HFFc6 (cell line): ENCODE data around the gene ANKRD9. TPM values are rescaled to one million over a fixed set of nuclear protein-coding genes. Genes with fewer than 3 reads are reported as not detected.

Experiments used
- DNase-seq: peaks from one replicate; pipeline ENCODE4 v3.0.0-alpha.2; 2018
- H3K27ac Mint-ChIP-seq: 2 replicates; pipeline ENCODE4 v1.8.0; 2020; ENCODE audit warnings: mild to moderate bottlenecking, mixed read lengths
- H3K27me3 Mint-ChIP-seq: 2 replicates; pipeline ENCODE4 v1.8.0; 2021; ENCODE audit warnings: mild to moderate bottlenecking, moderate library complexity, mixed read lengths; ENCODE audit not compliant: insufficient read depth
- H3K36me3 Mint-ChIP-seq: 2 replicates; pipeline ENCODE4 v1.8.0; 2021; ENCODE audit warnings: low read depth, mixed read lengths
- H3K4me1 Mint-ChIP-seq: 2 replicates; pipeline ENCODE4 v1.8.0; 2020; ENCODE audit warnings: low read depth, mixed read lengths
- H3K4me3 Mint-ChIP-seq: 2 replicates; pipeline ENCODE4 v1.8.0; 2020; ENCODE audit warnings: mild to moderate bottlenecking, moderate library complexity, mixed read lengths
- H3K9me3 Mint-ChIP-seq: 2 replicates; pipeline ENCODE4 v1.8.0; 2020; ENCODE audit warnings: mild to moderate bottlenecking, mixed read lengths
- CTCF ChIP-seq: fragments of 200-600 bp; sonication (generic); IDR thresholded peaks from 2 replicates; pipeline ENCODE4 v1.5.0; 2021; ENCODE audit warnings: antibody characterized with exemption, mild to moderate bottlenecking
- total RNA-seq, 6 experiments: library from RNA; stranded (reverse); fragmentation: NEBNext Ultra II Directional; extraction: Animal tissue kit (Norgen Biotek cat#: 25700); gene quantifications; 2 replicates in 1 of 6; 3 replicates in 5 of 6; pipeline ENCODE4 v1.2.3, GENCODE V29; 2021

ANKRD9 gene
- total RNA-seq, 6 experiments from 2014 or later, result 13.4 to 18.0 (median 15.6) TPM

- Mint-ChIP-seq H3K36me3 (peaks cover 11% of the 10 kb centered on the region), H3K27me3 (peaks cover 5% of the 10 kb centered on the region), H3K4me1 (peaks cover 8% of the 10 kb centered on the region), H3K4me3 (no peak overlapping the region), H3K9me3 (no peaks in the 10 kb centered on the region), H3K27ac (no peak overlapping the region)
- DNase-seq, result no peak
- TF ChIP-seq CTCF, result no peak
Observed at GRCh38 chr14:102495491-102496330, 13.9 kb downstream of the ANKRD9 start.

GRCh38 chr14:102493585-102493984 is 16.0 kb downstream of the ANKRD9 start:
- no peak overlapping the region for H3K4me3 Mint-ChIP-seq
- peaks cover 2% of the 10 kb centered on the region for H3K27me3 Mint-ChIP-seq
- no peaks in the 10 kb centered on the region for H3K9me3 Mint-ChIP-seq
- no peaks in the 10 kb centered on the region; the same call in 1 of the 2 replicates for H3K4me1 Mint-ChIP-seq
- H3K27ac Mint-ChIP-seq, result no peak overlapping the region
- TF ChIP-seq CTCF, result no peak
- H3K36me3 Mint-ChIP-seq, result no peaks in the 10 kb centered on the region
- DNase-seq, result no peak

- no peak for DNase-seq
- no peaks in the 10 kb centered on the region; the same call in 1 of the 2 replicates for H3K4me1 Mint-ChIP-seq
- no peak for TF ChIP-seq CTCF
- no peaks in the 10 kb centered on the region for H3K9me3 Mint-ChIP-seq
- peaks cover 2% of the 10 kb centered on the region for H3K27me3 Mint-ChIP-seq
- no peak overlapping the region for H3K4me3 Mint-ChIP-seq
- no peak overlapping the region for H3K27ac Mint-ChIP-seq
- H3K36me3 Mint-ChIP-seq, result no peaks in the 10 kb centered on the region
Observed at GRCh38 chr14:102493096-102493495, 16.5 kb downstream of the ANKRD9 start.

GRCh38 chr14:102492531-102492910 is 17.1 kb downstream of the ANKRD9 start:
- no peak for TF ChIP-seq CTCF
- H3K4me1 Mint-ChIP-seq, result no peaks in the 10 kb centered on the region; the same call in 1 of the 2 replicates
- H3K27ac Mint-ChIP-seq, result no peak overlapping the region
- H3K36me3 Mint-ChIP-seq, result no peaks in the 10 kb centered on the region
- H3K4me3 Mint-ChIP-seq, result no peak overlapping the region
- DNase-seq, result no peak
- no peaks in the 10 kb centered on the region for H3K9me3 Mint-ChIP-seq
- peaks cover 2% of the 10 kb centered on the region for H3K27me3 Mint-ChIP-seq

GRCh38 chr14:102491786-102492530 is 17.6 kb downstream of the ANKRD9 start:
- no peak for DNase-seq
- no peaks in the 10 kb centered on the region for H3K36me3 Mint-ChIP-seq
- TF ChIP-seq CTCF, result no peak
- H3K4me1 Mint-ChIP-seq, result no peaks in the 10 kb centered on the region; the same call in 1 of the 2 replicates
- H3K27ac Mint-ChIP-seq, result no peak overlapping the region
- no peaks in the 10 kb centered on the region for H3K9me3 Mint-ChIP-seq
- no peak overlapping the region for H3K4me3 Mint-ChIP-seq
- peaks cover 2% of the 10 kb centered on the region for H3K27me3 Mint-ChIP-seq
